Caco-2 (cell line): ENCODE results near the gene ITPKC. TPM values are rescaled to one million over a fixed set of nuclear protein-coding genes. Genes with fewer than 3 reads are reported as not detected.

Experiments used
- BruUV-seq: library from RNA; stranded (reverse); fragments of 400-500 nt; replicated peaks from 2 replicates; lab custom pipeline; 2021; lab: Mats Ljungman, UMichigan
- CTCF ChIA-PET: fragments of 300-600 bp; sonication (Branson Sonifier 250); formaldehyde crosslinking; loops from one replicate; lab custom pipeline; 2022; ENCODE audit warnings: antibody characterized with exemption; lab: Charles Lee
- POLR2A ChIA-PET: fragments of 300-600 bp; sonication (Branson Sonifier 250); formaldehyde crosslinking; loops from one replicate; lab custom pipeline; 2022; ENCODE audit warnings: antibody characterized with exemption; lab: Charles Lee
- DNase-seq, 2 experiments: peaks; one replicate each; pipeline versions ENCODE4 v3.0.0 to v3.0.0-alpha.2; 2020 to 2022
- H3K27me3 ChIP-seq: replicated peaks from 2 replicates; pipeline ENCODE4 v1.6.0; 2011; ENCODE audit warnings: low read length; ENCODE audit not compliant: control insufficient read depth, insufficient read depth
- H3K36me3 ChIP-seq: 2 replicates; pipeline ENCODE4 v1.5.1; 2011; ENCODE audit warnings: low read length; ENCODE audit not compliant: control insufficient read depth, insufficient read depth
- H3K4me1 ChIP-seq: fragments of 250-450 bp; sonication (Bioruptor Pico); 2 replicates; pipeline ENCODE4 v1.5.1; 2020; ENCODE audit warnings: mild to moderate bottlenecking
- H3K4me3 ChIP-seq: 2 replicates; pipeline ENCODE4 v1.5.1; 2011; ENCODE audit warnings: low read depth, mild to moderate bottlenecking, control low read depth, low read length
- H3K9me3 ChIP-seq: fragments of 250-450 bp; sonication (Bioruptor Pico); 2 replicates; pipeline ENCODE4 v1.5.1; 2020; ENCODE audit warnings: mild to moderate bottlenecking, moderate library complexity
- H3K27ac Mint-ChIP-seq: one replicate; pipeline ENCODE4 v1.8.0; 2022; ENCODE audit warnings: mixed read lengths; ENCODE audit not compliant: unreplicated experiment
- H3K27me3 Mint-ChIP-seq: one replicate; pipeline ENCODE4 v1.8.0; 2022; ENCODE audit warnings: mixed read lengths; ENCODE audit not compliant: insufficient read depth, unreplicated experiment
- H3K36me3 Mint-ChIP-seq: one replicate; pipeline ENCODE4 v1.8.0; 2022; ENCODE audit warnings: mild to moderate bottlenecking, mixed read lengths; ENCODE audit not compliant: insufficient read depth, unreplicated experiment
- H3K4me1 Mint-ChIP-seq: one replicate; pipeline ENCODE4 v1.8.0; 2022; ENCODE audit warnings: low read depth, mixed read lengths; ENCODE audit not compliant: unreplicated experiment
- H3K4me3 Mint-ChIP-seq: one replicate; pipeline ENCODE4 v1.8.0; 2022; ENCODE audit warnings: mild to moderate bottlenecking, moderate library complexity, mixed read lengths; ENCODE audit not compliant: unreplicated experiment
- H3K9me3 Mint-ChIP-seq: one replicate; pipeline ENCODE4 v1.8.0; 2022; ENCODE audit warnings: mixed read lengths; ENCODE audit not compliant: unreplicated experiment
- intact Hi-C: fragments of 100-400 bp; cut with micrococcal nuclease; formaldehyde crosslinking; loops from one replicate; pipeline ENCODE4 v1.10.0; 2022; ENCODE audit not compliant: unreplicated experiment
- total RNA-seq: library from RNA; stranded (reverse); gene quantifications from 2 replicates; pipeline ENCODE4 v1.2.3, GENCODE V29; 2022
- TF ChIP-seq, protein P1 (sequence below), 2 experiments: fragments of 200-600 bp in 1 of 2; IDR thresholded peaks; 1 replicate in 1 of 2; 2 replicates in 1 of 2; pipeline versions ENCODE4 v1.5.1 to v1.8.0; 2011 to 2022; ENCODE audit warnings: antibody characterized with exemption in 1 of 2, control low read depth in 1 of 2, inconsistent platforms in 1 of 2, low read depth in 1 of 2, low read length in 1 of 2, mild to moderate bottlenecking in 1 of 2, moderate library complexity in 1 of 2; ENCODE audit not compliant: insufficient read depth in 1 of 2, severe bottlenecking in 1 of 2, unreplicated experiment in 1 of 2

Gene ITPKC
- total RNA-seq, 1 experiment from 2014 or later: 31.2 TPM

DNA sequence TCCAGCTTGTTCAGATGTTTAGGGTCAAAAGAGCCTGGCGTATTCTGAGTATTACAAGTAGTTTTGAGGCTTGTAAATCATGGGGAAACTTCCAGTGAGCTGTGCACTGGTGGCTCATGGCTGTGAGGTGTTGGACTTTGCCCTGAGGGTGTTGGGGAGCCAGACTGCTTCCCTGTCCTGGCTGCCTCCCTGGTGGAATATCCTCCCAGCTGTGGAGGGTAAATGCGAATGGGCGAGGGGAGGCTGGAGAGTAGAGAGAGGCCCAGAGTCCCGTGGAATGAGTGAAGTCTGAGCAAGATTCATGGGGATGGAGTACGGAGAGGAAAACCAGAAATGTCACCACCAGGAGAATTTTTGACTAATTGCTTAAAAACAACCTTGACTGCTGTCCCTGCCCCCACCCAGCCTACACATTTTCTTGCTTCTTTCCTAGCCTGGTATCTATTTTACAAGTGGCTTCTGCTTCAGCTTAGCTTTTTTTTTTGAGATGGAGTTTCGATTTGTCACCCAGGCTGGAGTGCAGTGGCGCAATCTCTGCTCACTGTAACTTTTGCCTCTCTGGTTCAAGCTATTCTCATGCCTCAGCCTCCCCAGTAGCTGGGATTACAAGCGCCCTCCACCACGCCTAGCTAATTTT lies 37.8 kb downstream of the ITPKC start:
- no peaks in the 10 kb centered on the region for H3K9me3 ChIP-seq
- intact Hi-C loops: loop anchor here (10.0 kb wide), 1 partner anchor 90 kb away; no protein-coding TSS in a partner anchor
- peaks cover 23% of the 10 kb centered on the region for H3K4me1 Mint-ChIP-seq
- DNase-seq: no peak
- peak overlapping the region; percentile 32 for H3K4me3 Mint-ChIP-seq
- peaks cover 97% of the 10 kb centered on the region for H3K36me3 Mint-ChIP-seq
- H3K4me3 ChIP-seq: no peak overlapping the region
- H3K9me3 Mint-ChIP-seq: no peaks in the 10 kb centered on the region
- no peaks in the 10 kb centered on the region for H3K27me3 Mint-ChIP-seq
- CTCF ChIA-PET: interaction anchor here (0.6 kb wide), 3 partner anchors 93 to 1105 kb away, joined by 3 to 6 read pairs (median 4); no protein-coding TSS in a partner anchor
- H3K4me1 ChIP-seq: peaks cover 13% of the 10 kb centered on the region
- peaks cover 3% of the 10 kb centered on the region for H3K36me3 ChIP-seq
- peak overlapping the region; percentile 52 for H3K27ac Mint-ChIP-seq
- H3K27me3 ChIP-seq: no peaks in the 10 kb centered on the region
- no TSS peak for BruUV-seq
- TF ChIP-seq, protein P1, sequence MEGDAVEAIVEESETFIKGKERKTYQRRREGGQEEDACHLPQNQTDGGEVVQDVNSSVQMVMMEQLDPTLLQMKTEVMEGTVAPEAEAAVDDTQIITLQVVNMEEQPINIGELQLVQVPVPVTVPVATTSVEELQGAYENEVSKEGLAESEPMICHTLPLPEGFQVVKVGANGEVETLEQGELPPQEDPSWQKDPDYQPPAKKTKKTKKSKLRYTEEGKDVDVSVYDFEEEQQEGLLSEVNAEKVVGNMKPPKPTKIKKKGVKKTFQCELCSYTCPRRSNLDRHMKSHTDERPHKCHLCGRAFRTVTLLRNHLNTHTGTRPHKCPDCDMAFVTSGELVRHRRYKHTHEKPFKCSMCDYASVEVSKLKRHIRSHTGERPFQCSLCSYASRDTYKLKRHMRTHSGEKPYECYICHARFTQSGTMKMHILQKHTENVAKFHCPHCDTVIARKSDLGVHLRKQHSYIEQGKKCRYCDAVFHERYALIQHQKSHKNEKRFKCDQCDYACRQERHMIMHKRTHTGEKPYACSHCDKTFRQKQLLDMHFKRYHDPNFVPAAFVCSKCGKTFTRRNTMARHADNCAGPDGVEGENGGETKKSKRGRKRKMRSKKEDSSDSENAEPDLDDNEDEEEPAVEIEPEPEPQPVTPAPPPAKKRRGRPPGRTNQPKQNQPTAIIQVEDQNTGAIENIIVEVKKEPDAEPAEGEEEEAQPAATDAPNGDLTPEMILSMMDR (IDR thresholded peaks at IDR 0.05; ENCODE audit: insufficient read depth in 1 of 2, low read depth in 1 of 2, low read length in 1 of 2, severe bottlenecking in 1 of 2, unreplicated experiment in 1 of 2): no peak
- POLR2A ChIA-PET: interaction anchor here (0.5 to 1.7 kb wide), 8 partner anchors 23 to 1681 kb away, joined by 3 to 24 read pairs (median 5); partner anchors contain the start of genes COQ8B, EGLN2, ITPKC and RAB4B

DNA sequence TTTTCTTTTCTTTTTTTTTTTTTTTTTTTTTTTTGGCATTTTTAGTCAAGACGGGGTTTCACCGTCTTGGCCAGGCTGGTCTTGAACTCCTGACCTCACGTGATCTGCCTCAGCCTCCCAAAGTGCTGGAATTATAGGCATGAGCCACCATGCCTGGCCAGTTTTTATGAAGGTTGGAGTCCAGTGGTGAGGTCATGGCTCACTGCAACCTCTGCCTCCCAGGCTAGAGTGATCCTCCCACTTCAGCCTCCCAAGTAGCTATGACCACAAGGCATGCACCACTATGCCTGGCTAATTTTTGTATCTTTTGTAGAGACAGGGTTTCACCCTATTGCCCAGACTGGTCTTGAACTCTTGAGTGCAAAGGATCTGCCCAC lies 38.3 kb downstream of the ITPKC start:
- CTCF ChIA-PET: no interaction called here
- POLR2A ChIA-PET: interaction anchor here (0.6 to 1.7 kb wide), 5 partner anchors 23 to 609 kb away, joined by 5 to 24 read pairs (median 5); partner anchors contain the start of genes COQ8B, ITPKC and RAB4B
- H3K36me3 Mint-ChIP-seq: peaks cover 97% of the 10 kb centered on the region
- H3K27me3 Mint-ChIP-seq: no peaks in the 10 kb centered on the region
- Histone ChIP-seq H3K4me3 (no peak overlapping the region), H3K9me3 (no peaks in the 10 kb centered on the region), H3K36me3 (peaks cover 3% of the 10 kb centered on the region), H3K4me1 (peaks cover 11% of the 10 kb centered on the region), H3K27me3 (no peaks in the 10 kb centered on the region)
- DNase-seq: no peak
- no TSS peak for BruUV-seq
- no peak overlapping the region for H3K4me3 Mint-ChIP-seq
- peaks cover 18% of the 10 kb centered on the region for H3K4me1 Mint-ChIP-seq
- intact Hi-C loops: loop anchor here (10.0 kb wide), 1 partner anchor 90 kb away; no protein-coding TSS in a partner anchor
- no peak overlapping the region for H3K27ac Mint-ChIP-seq
- TF ChIP-seq, protein P1 (IDR thresholded peaks at IDR 0.05; ENCODE audit: insufficient read depth in 1 of 2, low read depth in 1 of 2, low read length in 1 of 2, severe bottlenecking in 1 of 2, unreplicated experiment in 1 of 2): no peak
- H3K9me3 Mint-ChIP-seq: no peaks in the 10 kb centered on the region

DNA sequence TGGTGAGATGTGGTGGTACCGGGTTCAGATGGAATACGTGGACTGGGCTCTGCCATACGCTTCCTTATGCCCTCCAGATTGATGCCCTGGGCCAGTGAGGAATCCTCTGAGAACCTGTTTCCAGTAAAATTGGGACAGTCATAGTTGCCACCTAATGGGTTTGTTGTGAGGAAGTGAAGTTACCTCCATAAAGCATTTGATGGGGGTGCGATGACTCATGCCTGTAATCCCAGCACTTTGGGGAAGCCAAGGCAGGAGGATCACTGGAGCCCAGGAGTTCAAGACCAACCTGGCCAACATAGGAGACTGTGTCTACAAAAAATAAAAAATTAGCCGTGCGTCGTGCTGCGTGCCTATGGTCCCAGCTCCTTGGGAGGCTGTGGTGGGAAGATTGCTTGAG lies 38.9 kb downstream of the ITPKC start:
- ChIA-PET POLR2A (interaction anchor here (1.7 to 3.1 kb wide), 2 partner anchors 22 kb away, joined by 11 to 24 read pairs; partner anchors contain the start of gene RAB4B), CTCF (interaction anchor here (1.4 kb wide), 1 partner anchor 22 kb away, joined by 3 read pairs; no protein-coding TSS in a partner anchor)
- Histone ChIP-seq H3K36me3 (peaks cover 5% of the 10 kb centered on the region), H3K4me1 (peaks cover 11% of the 10 kb centered on the region), H3K9me3 (no peaks in the 10 kb centered on the region), H3K27me3 (no peaks in the 10 kb centered on the region), H3K4me3 (no peak overlapping the region)
- H3K27me3 Mint-ChIP-seq: no peaks in the 10 kb centered on the region
- TF ChIP-seq, protein P1 (IDR thresholded peaks at IDR 0.05; ENCODE audit: insufficient read depth in 1 of 2, low read depth in 1 of 2, low read length in 1 of 2, severe bottlenecking in 1 of 2, unreplicated experiment in 1 of 2): no peak
- DNase-seq: no peak
- no peak overlapping the region for H3K4me3 Mint-ChIP-seq
- no peaks in the 10 kb centered on the region for H3K9me3 Mint-ChIP-seq
- intact Hi-C loops: loop anchor here (10.0 kb wide), 1 partner anchor 91 kb away; no protein-coding TSS in a partner anchor
- no peak overlapping the region for H3K27ac Mint-ChIP-seq
- BruUV-seq: no TSS peak
- peaks cover 16% of the 10 kb centered on the region for H3K4me1 Mint-ChIP-seq
- H3K36me3 Mint-ChIP-seq: peaks cover 97% of the 10 kb centered on the region
